ENCODE data around the gene TRPM1. TPM values are rescaled to one million over a fixed set of nuclear protein-coding genes. Genes with fewer than 3 reads are reported as not detected.

The TRPM1 gene
- total RNA-seq, 2 experiments from 2014 or later = not detected

DNA sequence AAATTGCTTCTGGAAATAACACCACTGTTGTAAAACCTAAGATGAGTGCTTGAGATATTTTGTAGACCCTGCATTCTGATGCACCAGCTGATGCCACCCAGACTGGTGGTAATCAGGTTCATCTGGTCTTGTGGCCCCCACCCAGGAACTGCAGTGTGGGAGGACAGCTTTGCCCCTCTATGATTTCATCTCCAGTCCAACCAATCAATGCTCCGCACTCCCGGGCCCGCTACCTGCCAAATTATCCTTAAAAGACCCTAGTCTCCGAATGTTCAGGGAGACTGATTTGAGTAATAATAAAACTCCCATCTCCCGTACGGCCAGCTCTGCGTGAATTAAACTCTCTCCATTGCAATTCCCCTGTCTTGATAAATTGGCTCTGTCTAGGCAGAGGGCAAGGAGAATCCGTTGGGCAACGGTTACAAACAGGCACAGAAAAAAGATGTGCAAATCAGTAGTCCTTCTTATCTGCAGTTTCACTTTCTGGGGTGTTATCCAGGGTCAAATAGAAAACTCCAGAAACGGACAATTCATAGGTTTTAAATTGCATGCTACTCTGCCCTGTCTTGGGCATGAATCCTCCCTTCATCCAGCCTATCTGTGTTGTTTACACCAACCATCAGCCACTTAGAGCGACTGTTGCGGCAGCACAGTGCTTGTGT, 29.2 kb upstream of the TRPM1 start:
- peak overlapping the region; percentile 15; the same call in 1 of the 2 replicates for H2AFZ ChIP-seq (ENCODE audit: low read length)

GRCh38 chr15:31129769-31130303, 28.3 kb upstream of the TRPM1 start:
- ChIA-PET CTCF (ENCODE audit: unreplicated experiment) (interaction anchor here (1.4 kb wide), 1 partner anchor 126 kb away, joined by 5 read pairs; no protein-coding TSS in a partner anchor), POLR2A (no interaction called here)
- H3K9me3 ChIP-seq (ENCODE audit: low read length) = no peaks in the 10 kb centered on the region
- H3K27ac ChIP-seq (ENCODE audit: low read depth, low read length, poor library complexity, severe bottlenecking) = no peak overlapping the region
- no peaks in the 10 kb centered on the region for H3K9me2 ChIP-seq (ENCODE audit: insufficient read depth, low read length)
- TF ChIP-seq CTCF (conservative IDR thresholded peaks at IDR 0.05; ENCODE audit: low read length) = no peak
- intact Hi-C loops (cut with micrococcal nuclease; ENCODE audit: unreplicated experiment) = loop anchor here (2.0 to 5.0 kb wide), 3 partner anchors 138 to 329 kb away; partner anchors contain the start of gene MTMR10
- no peaks in the 10 kb centered on the region for H3K36me3 ChIP-seq (ENCODE audit: insufficient read depth, low read length)
- H2AFZ ChIP-seq (ENCODE audit: low read length) = peak overlapping the region; percentile 82
- peak overlapping the region; percentile 2; the same call in 1 of the 2 replicates for H3K4me2 ChIP-seq (ENCODE audit: low read length)
- no peaks in the 10 kb centered on the region for H4K20me1 ChIP-seq (ENCODE audit: insufficient read depth, low read length)
- H3K4me1 ChIP-seq (ENCODE audit: insufficient read depth, low read length, poor library complexity, severe bottlenecking) = peaks cover 5% of the 10 kb centered on the region
- no peak overlapping the region for H3K4me3 ChIP-seq (ENCODE audit: low read depth, low read length, poor library complexity, severe bottlenecking)
- H3K79me2 ChIP-seq (ENCODE audit: insufficient read depth, low read depth, low read length) = no peaks in the 10 kb centered on the region
- no peak for DNase-seq (ENCODE audit: low spot score)
- no TSS peak for BruUV-seq (replicated peaks)

More for the DNA sequence above, 29.2 kb upstream of the TRPM1 start:
- Histone ChIP-seq H3K4me3 (ENCODE audit: low read depth, low read length, poor library complexity, severe bottlenecking) (no peak overlapping the region), H4K20me1 (ENCODE audit: insufficient read depth, low read length) (no peaks in the 10 kb centered on the region), H3K9me2 (ENCODE audit: insufficient read depth, low read length) (no peaks in the 10 kb centered on the region), H3K79me2 (ENCODE audit: insufficient read depth, low read depth, low read length) (no peaks in the 10 kb centered on the region), H3K36me3 (ENCODE audit: insufficient read depth, low read length) (no peaks in the 10 kb centered on the region), H3K4me1 (ENCODE audit: insufficient read depth, low read length, poor library complexity, severe bottlenecking) (peaks cover 5% of the 10 kb centered on the region), H3K4me2 (ENCODE audit: low read length) (no peak overlapping the region), H3K27ac (ENCODE audit: low read depth, low read length, poor library complexity, severe bottlenecking) (no peak overlapping the region), H3K9me3 (ENCODE audit: low read length) (no peaks in the 10 kb centered on the region)
- intact Hi-C loops (cut with micrococcal nuclease; ENCODE audit: unreplicated experiment) = no loop called here
- TF ChIP-seq EZH2phosphoT487 (IDR thresholded peaks at IDR 0.05; ENCODE audit: borderline replicate concordance, low read depth, low read length) (no peak), CTCF (conservative IDR thresholded peaks at IDR 0.05; ENCODE audit: low read length) (no peak)
- CTCF ChIA-PET (ENCODE audit: unreplicated experiment) = no interaction called here
- no TSS peak for BruUV-seq (replicated peaks)
- no peak for DNase-seq (ENCODE audit: low spot score)
- POLR2A ChIA-PET = no interaction called here

Data from OCI-LY7 (cell line).